WTC11 (cell line): ENCODE results near the gene SLC1A4. TPM values are rescaled to one million over a fixed set of nuclear protein-coding genes. Genes with fewer than 3 reads are reported as not detected.

Source experiments
- ATAC-seq: fragments of 200-7000 bp; cut with Tn5 transposase; 2 replicates; pipeline ENCODE4 v1.10.0; 2021; ENCODE audit warnings: mild to moderate bottlenecking, moderate library complexity
- CTCF ChIA-PET: fragments of 300-600 bp; sonication (Branson Sonifier 250); formaldehyde crosslinking; loops from one replicate; lab custom pipeline; 2021; ENCODE audit warnings: antibody characterized with exemption; lab: Charles Lee
- POLR2A ChIA-PET: fragments of 350-600 bp; sonication (Branson Sonifier 250); formaldehyde crosslinking; loops from one replicate; lab custom pipeline; 2021; ENCODE audit warnings: antibody characterized with exemption; lab: Charles Lee
- DNase-seq: peaks from one replicate; pipeline ENCODE4 v3.0.0; 2021; ENCODE audit warnings: low spot score
- H3K27ac Mint-ChIP-seq: 2 replicates; pipeline ENCODE4 v1.8.0; 2021; ENCODE audit warnings: mixed read lengths
- H3K27me3 Mint-ChIP-seq: 2 replicates; pipeline ENCODE4 v1.8.0; 2021; ENCODE audit warnings: low read depth, mild to moderate bottlenecking, moderate library complexity, mixed read lengths
- H3K36me3 Mint-ChIP-seq: 2 replicates; pipeline ENCODE4 v1.8.0; 2021; ENCODE audit warnings: mixed read lengths
- H3K4me1 Mint-ChIP-seq: 2 replicates; pipeline ENCODE4 v1.8.0; 2022; ENCODE audit warnings: mixed read lengths
- H3K4me3 Mint-ChIP-seq: 2 replicates; pipeline ENCODE4 v1.8.0; 2021; ENCODE audit warnings: mild to moderate bottlenecking, moderate library complexity, mixed read lengths
- H3K9me3 Mint-ChIP-seq: 2 replicates; pipeline ENCODE4 v1.8.0; 2021; ENCODE audit warnings: mixed read lengths
- ELF4 ChIP-seq: sonication (generic); formaldehyde crosslinking; IDR thresholded peaks from 2 replicates; pipeline ENCODE4 v1.8.1; 2022; ENCODE audit warnings: low read depth, mild to moderate bottlenecking, moderate library complexity, missing genetic modification reagents
- GABPB1 ChIP-seq: sonication (generic); formaldehyde crosslinking; IDR thresholded peaks from 2 replicates; pipeline ENCODE4 v1.8.1; 2023; ENCODE audit warnings: mild to moderate bottlenecking, missing genetic modification reagents
- NR3C1 ChIP-seq: sonication (generic); formaldehyde crosslinking; conservative IDR thresholded peaks from 2 replicates; pipeline ENCODE4 v1.8.1; 2023; ENCODE audit warnings: low read depth, mild to moderate bottlenecking, missing genetic modification reagents
- RELA ChIP-seq: sonication (generic); formaldehyde crosslinking; IDR thresholded peaks from 2 replicates; pipeline ENCODE4 v1.8.1; 2022; ENCODE audit warnings: missing genetic modification reagents, mild to moderate bottlenecking, borderline replicate concordance
- ZNF121 ChIP-seq: sonication (generic); formaldehyde crosslinking; IDR thresholded peaks from 2 replicates; pipeline ENCODE4 v1.8.0; 2023; ENCODE audit warnings: missing genetic modification reagents
- total RNA-seq: library from RNA; stranded (reverse); gene quantifications from 3 replicates; pipeline ENCODE4 v1.2.3, GENCODE V29; 2021
- TF ChIP-seq, protein P1 (sequence below): sonication (generic); formaldehyde crosslinking; IDR thresholded peaks from 2 replicates; pipeline ENCODE4 v1.8.1; 2022; ENCODE audit warnings: low read depth, missing genetic modification reagents, borderline replicate concordance
- TF ChIP-seq, protein P2 (sequence below): sonication (generic); formaldehyde crosslinking; IDR thresholded peaks from 2 replicates; pipeline ENCODE4 v1.8.0; 2022; ENCODE audit warnings: mild to moderate bottlenecking, missing genetic modification reagents
- TF ChIP-seq, protein P3 (sequence below): sonication (generic); formaldehyde crosslinking; IDR thresholded peaks from 2 replicates; pipeline ENCODE4 v1.8.1; 2023; ENCODE audit warnings: mild to moderate bottlenecking, moderate library complexity, missing genetic modification reagents
- TF ChIP-seq, protein P4 (sequence below): sonication (generic); formaldehyde crosslinking; IDR thresholded peaks from 2 replicates; pipeline ENCODE4 v1.8.1; 2023; ENCODE audit warnings: mild to moderate bottlenecking, missing genetic modification reagents, moderate library complexity
- TF ChIP-seq, protein P5 (sequence below): sonication (generic); formaldehyde crosslinking; IDR thresholded peaks from 2 replicates; pipeline ENCODE4 v1.8.1; 2023; ENCODE audit warnings: mild to moderate bottlenecking, missing genetic modification reagents, borderline replicate concordance

Gene SLC1A4
- total RNA-seq, 1 experiment from 2014 or later = 1.6 TPM

DNA sequence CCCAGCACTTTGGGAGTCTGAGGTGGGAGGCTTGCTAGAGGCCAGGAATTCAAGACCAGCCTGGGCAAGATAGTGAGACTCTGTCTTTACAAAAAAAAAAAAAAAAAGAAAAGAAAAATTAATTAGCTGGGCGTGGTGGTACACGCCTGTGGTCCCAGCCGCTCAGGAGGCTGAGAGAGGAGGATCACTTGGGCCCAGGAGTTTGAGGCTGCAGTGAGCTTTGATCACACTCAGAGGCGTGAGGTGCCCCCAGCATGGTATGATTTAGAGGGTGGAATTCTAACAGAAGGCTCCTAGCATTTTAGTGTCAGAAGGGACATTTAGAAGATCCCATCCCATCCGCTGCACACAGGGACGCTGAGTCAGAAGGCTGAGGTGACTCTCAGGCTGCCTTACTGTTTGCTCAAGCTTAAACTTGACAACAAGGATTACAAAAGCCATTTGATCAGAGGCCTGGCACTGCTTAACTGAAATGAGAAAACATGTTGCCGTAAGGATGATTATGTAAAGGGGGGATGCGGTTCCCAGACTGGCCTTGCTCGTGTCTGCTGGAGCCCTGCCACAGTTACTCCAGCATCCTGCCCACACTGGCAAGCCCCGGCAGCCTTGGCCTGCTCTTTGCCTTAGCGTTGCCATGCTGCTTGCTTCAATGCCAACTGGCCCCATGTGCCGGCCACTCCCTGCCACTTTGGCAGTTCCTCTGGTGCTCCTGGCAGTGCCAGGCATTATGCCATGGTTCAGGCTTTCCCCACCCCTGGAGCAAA lies 45.6 kb upstream of the SLC1A4 start:
- ATAC-seq = no peak
- Mint-ChIP-seq H3K27ac (no peak overlapping the region), H3K4me3 (no peak overlapping the region), H3K36me3 (no peaks in the 10 kb centered on the region), H3K9me3 (no peaks in the 10 kb centered on the region), H3K27me3 (no peaks in the 10 kb centered on the region; the same call in 1 of the 2 replicates), H3K4me1 (peaks cover 24% of the 10 kb centered on the region)
- ChIA-PET POLR2A (no interaction called here), CTCF (interaction anchor here (1.1 kb wide), 1 partner anchor 36 kb away, joined by 4 read pairs; no protein-coding TSS in a partner anchor)
- peak; percentile 65 for TF ChIP-seq GABPB1 (CRISPR knock-in tag)
- TF ChIP-seq, protein P1, sequence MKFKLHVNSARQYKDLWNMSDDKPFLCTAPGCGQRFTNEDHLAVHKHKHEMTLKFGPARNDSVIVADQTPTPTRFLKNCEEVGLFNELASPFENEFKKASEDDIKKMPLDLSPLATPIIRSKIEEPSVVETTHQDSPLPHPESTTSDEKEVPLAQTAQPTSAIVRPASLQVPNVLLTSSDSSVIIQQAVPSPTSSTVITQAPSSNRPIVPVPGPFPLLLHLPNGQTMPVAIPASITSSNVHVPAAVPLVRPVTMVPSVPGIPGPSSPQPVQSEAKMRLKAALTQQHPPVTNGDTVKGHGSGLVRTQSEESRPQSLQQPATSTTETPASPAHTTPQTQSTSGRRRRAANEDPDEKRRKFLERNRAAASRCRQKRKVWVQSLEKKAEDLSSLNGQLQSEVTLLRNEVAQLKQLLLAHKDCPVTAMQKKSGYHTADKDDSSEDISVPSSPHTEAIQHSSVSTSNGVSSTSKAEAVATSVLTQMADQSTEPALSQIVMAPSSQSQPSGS (CRISPR knock-in tag) = no peak
- no peak for DNase-seq

DNA sequence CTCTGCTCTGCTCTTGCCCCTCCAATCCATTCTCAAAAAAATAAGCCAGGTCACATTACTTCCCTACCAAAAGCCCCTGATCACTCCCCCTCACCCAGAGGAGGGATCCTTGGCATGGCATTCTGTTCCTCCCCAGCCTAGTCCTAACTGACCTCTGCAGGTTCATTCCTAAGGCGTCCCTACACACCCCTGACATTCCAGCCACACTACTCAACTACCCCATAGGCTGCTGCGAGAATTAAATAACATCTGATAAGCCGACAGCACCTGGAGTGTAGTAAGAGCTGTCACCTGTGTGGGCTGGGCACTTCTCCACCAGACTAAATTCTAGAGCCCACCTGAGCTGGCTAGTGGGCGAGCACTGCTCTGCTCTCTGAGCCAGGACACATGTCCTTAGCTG lies 44.7 kb upstream of the SLC1A4 start:
- DNase-seq (no peak), ATAC-seq (no peak)
- H3K4me3 Mint-ChIP-seq = no peak overlapping the region
- no peaks in the 10 kb centered on the region; the same call in 1 of the 2 replicates for H3K27me3 Mint-ChIP-seq
- TF ChIP-seq, protein P2, sequence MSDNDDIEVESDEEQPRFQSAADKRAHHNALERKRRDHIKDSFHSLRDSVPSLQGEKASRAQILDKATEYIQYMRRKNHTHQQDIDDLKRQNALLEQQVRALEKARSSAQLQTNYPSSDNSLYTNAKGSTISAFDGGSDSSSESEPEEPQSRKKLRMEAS (CRISPR knock-in tag) = no peak
- TF ChIP-seq ZNF121 (CRISPR knock-in tag) = no peak
- TF ChIP-seq ELF4 = no peak
- no peak for TF ChIP-seq NR3C1 (CRISPR knock-in tag)
- TF ChIP-seq, protein P3, sequence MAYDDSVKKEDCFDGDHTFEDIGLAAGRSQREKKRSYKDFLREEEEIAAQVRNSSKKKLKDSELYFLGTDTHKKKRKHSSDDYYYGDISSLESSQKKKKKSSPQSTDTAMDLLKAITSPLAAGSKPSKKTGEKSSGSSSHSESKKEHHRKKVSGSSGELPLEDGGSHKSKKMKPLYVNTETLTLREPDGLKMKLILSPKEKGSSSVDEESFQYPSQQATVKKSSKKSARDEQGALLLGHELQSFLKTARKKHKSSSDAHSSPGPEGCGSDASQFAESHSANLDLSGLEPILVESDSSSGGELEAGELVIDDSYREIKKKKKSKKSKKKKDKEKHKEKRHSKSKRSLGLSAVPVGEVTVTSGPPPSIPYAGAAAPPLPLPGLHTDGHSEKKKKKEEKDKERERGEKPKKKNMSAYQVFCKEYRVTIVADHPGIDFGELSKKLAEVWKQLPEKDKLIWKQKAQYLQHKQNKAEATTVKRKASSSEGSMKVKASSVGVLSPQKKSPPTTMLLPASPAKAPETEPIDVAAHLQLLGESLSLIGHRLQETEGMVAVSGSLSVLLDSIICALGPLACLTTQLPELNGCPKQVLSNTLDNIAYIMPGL = no peak
- TF ChIP-seq RELA (CRISPR knock-in tag) = no peak
- H3K27ac Mint-ChIP-seq = no peak overlapping the region
- H3K36me3 Mint-ChIP-seq = no peaks in the 10 kb centered on the region
- CTCF ChIA-PET = interaction anchor here (1.0 kb wide), 1 partner anchor 87 kb away, joined by 3 read pairs; no protein-coding TSS in a partner anchor
- peaks cover 15% of the 10 kb centered on the region for H3K4me1 Mint-ChIP-seq
- H3K9me3 Mint-ChIP-seq = no peaks in the 10 kb centered on the region
- POLR2A ChIA-PET = no interaction called here

DNA sequence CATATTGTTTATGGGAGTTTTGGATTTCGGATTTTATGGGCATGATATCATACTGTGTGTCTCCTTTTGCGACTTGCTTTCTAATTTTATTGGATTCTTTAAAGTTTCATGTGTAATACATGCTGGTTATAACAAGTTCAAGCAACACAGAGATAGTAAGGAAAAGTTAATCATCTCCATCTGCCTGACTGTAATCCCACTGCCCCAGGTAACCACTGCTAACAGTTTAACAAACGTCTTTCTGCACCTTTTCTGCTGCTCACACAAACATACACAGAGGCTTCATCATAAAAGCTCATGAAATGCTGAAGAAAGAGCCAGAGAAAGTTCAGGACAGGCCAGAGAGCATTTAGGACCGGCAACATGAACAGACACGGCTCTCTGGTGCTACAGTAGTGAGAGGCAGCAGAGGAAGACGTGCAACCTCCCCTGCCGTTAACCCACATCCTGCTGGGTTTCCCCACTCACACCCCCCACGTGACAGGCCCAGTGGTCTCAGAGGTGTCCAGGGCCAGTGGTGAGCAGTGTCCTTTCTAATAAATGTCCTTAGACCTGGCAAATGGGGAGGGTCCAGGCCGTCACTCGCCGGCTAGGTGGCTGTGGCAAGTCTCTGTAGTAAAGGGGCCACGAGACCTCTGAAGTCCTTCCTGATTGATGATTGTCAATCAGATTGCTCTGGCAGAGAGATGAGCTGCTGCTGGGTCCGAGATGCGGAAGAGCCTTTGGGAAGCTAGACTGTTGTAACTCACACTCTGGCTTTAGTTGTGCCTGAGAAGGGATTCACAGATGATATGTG lies 43.0 kb upstream of the SLC1A4 start:
- Mint-ChIP-seq H3K4me3 (no peak overlapping the region), H3K27ac (no peak overlapping the region), H3K27me3 (no peaks in the 10 kb centered on the region; the same call in 1 of the 2 replicates), H3K9me3 (no peaks in the 10 kb centered on the region), H3K4me1 (peaks cover 23% of the 10 kb centered on the region), H3K36me3 (no peaks in the 10 kb centered on the region)
- DNase-seq (no peak), ATAC-seq (no peak)
- TF ChIP-seq, protein P4, sequence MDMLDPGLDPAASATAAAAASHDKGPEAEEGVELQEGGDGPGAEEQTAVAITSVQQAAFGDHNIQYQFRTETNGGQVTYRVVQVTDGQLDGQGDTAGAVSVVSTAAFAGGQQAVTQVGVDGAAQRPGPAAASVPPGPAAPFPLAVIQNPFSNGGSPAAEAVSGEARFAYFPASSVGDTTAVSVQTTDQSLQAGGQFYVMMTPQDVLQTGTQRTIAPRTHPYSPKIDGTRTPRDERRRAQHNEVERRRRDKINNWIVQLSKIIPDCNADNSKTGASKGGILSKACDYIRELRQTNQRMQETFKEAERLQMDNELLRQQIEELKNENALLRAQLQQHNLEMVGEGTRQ (CRISPR knock-in tag) = no peak
- TF ChIP-seq, protein P5, sequence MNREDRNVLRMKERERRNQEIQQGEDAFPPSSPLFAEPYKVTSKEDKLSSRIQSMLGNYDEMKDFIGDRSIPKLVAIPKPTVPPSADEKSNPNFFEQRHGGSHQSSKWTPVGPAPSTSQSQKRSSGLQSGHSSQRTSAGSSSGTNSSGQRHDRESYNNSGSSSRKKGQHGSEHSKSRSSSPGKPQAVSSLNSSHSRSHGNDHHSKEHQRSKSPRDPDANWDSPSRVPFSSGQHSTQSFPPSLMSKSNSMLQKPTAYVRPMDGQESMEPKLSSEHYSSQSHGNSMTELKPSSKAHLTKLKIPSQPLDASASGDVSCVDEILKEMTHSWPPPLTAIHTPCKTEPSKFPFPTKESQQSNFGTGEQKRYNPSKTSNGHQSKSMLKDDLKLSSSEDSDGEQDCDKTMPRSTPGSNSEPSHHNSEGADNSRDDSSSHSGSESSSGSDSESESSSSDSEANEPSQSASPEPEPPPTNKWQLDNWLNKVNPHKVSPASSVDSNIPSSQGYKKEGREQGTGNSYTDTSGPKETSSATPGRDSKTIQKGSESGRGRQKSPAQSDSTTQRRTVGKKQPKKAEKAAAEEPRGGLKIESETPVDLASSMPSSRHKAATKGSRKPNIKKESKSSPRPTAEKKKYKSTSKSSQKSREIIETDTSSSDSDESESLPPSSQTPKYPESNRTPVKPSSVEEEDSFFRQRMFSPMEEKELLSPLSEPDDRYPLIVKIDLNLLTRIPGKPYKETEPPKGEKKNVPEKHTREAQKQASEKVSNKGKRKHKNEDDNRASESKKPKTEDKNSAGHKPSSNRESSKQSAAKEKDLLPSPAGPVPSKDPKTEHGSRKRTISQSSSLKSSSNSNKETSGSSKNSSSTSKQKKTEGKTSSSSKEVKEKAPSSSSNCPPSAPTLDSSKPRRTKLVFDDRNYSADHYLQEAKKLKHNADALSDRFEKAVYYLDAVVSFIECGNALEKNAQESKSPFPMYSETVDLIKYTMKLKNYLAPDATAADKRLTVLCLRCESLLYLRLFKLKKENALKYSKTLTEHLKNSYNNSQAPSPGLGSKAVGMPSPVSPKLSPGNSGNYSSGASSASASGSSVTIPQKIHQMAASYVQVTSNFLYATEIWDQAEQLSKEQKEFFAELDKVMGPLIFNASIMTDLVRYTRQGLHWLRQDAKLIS (CRISPR knock-in tag) = no peak
- POLR2A ChIA-PET = no interaction called here
- CTCF ChIA-PET = interaction anchor here (0.6 to 1.7 kb wide), 4 partner anchors 24 to 176 kb away, joined by 3 to 6 read pairs (median 4); no protein-coding TSS in a partner anchor
